Measurements from ENCODE around the gene RAB7B.

The RAB7B gene

GRCh38 chr1:205986292-205986691, 16.9 kb downstream of the RAB7B start:
- Histone ChIP-seq H3K27ac (ENCODE audit: low read depth, low read length) (no peak overlapping the region), H3K27me3 (ENCODE audit: control insufficient read depth in 1 of 2, insufficient read depth in 2 of 2, low read length in 2 of 2) (no peaks in the 10 kb centered on the region), H3K9me3 (ENCODE audit: control insufficient read depth in 1 of 2, low read length in 2 of 2) (peaks cover 0 to 5% of the 10 kb centered on the region in 2 donors), H3K9ac (ENCODE audit: low read depth in 1 of 2, low read length in 2 of 2) (no peak overlapping the region), H3K36me3 (ENCODE audit: control insufficient read depth in 1 of 2, insufficient read depth in 2 of 2, low read length in 2 of 2) (no peaks in the 10 kb centered on the region), H3K4me3 (ENCODE audit: low read depth in 1 of 2, low read length in 2 of 2) (no peak overlapping the region), H3K4me1 (ENCODE audit: control insufficient read depth in 1 of 2, insufficient read depth in 2 of 2, low read length in 2 of 2) (peaks cover 0 to 6% of the 10 kb centered on the region in 2 donors)

GRCh38 chr1:205985330-205986005, 17.7 kb downstream of the RAB7B start:
- Histone ChIP-seq H3K9me3 (ENCODE audit: control insufficient read depth in 1 of 2, low read length in 2 of 2) (peaks cover 0 to 6% of the 10 kb centered on the region in 2 donors), H3K27me3 (ENCODE audit: control insufficient read depth in 1 of 2, insufficient read depth in 2 of 2, low read length in 2 of 2) (no peaks in the 10 kb centered on the region), H3K4me3 (ENCODE audit: low read depth in 1 of 2, low read length in 2 of 2) (no peak overlapping the region), H3K36me3 (ENCODE audit: control insufficient read depth in 1 of 2, insufficient read depth in 2 of 2, low read length in 2 of 2) (no peaks in the 10 kb centered on the region), H3K27ac (ENCODE audit: low read depth, low read length) (no peak overlapping the region), H3K4me1 (ENCODE audit: control insufficient read depth in 1 of 2, insufficient read depth in 2 of 2, low read length in 2 of 2) (peaks cover 0 to 6% of the 10 kb centered on the region in 2 donors), H3K9ac (ENCODE audit: low read depth in 1 of 2, low read length in 2 of 2) (no peak overlapping the region)

- H3K27ac ChIP-seq (ENCODE audit: low read depth, low read length) = no peak overlapping the region
- no peak overlapping the region for H3K4me3 ChIP-seq (ENCODE audit: low read depth in 1 of 2, low read length in 2 of 2)
- H3K9me3 ChIP-seq (ENCODE audit: control insufficient read depth in 1 of 2, low read length in 2 of 2) = peaks cover 0 to 6% of the 10 kb centered on the region in 2 donors
- peaks cover 0 to 6% of the 10 kb centered on the region in 2 donors for H3K4me1 ChIP-seq (ENCODE audit: control insufficient read depth in 1 of 2, insufficient read depth in 2 of 2, low read length in 2 of 2)
- H3K9ac ChIP-seq (ENCODE audit: low read depth in 1 of 2, low read length in 2 of 2) = no peak overlapping the region
- H3K27me3 ChIP-seq (ENCODE audit: control insufficient read depth in 1 of 2, insufficient read depth in 2 of 2, low read length in 2 of 2) = no peaks in the 10 kb centered on the region
- H3K36me3 ChIP-seq (ENCODE audit: control insufficient read depth in 1 of 2, insufficient read depth in 2 of 2, low read length in 2 of 2) = no peaks in the 10 kb centered on the region
Observed at GRCh38 chr1:205983925-205984725, 19.1 kb downstream of the RAB7B start.

- Histone ChIP-seq H3K9ac (ENCODE audit: low read depth in 1 of 2, low read length in 2 of 2) (no peak overlapping the region), H3K36me3 (ENCODE audit: control insufficient read depth in 1 of 2, insufficient read depth in 2 of 2, low read length in 2 of 2) (no peaks in the 10 kb centered on the region), H3K27me3 (ENCODE audit: control insufficient read depth in 1 of 2, insufficient read depth in 2 of 2, low read length in 2 of 2) (no peaks in the 10 kb centered on the region), H3K4me1 (ENCODE audit: control insufficient read depth in 1 of 2, insufficient read depth in 2 of 2, low read length in 2 of 2) (peaks cover 0 to 6% of the 10 kb centered on the region in 2 donors), H3K9me3 (ENCODE audit: control insufficient read depth in 1 of 2, low read length in 2 of 2) (peaks cover 0 to 6% of the 10 kb centered on the region in 2 donors), H3K4me3 (ENCODE audit: low read depth in 1 of 2, low read length in 2 of 2) (no peak overlapping the region), H3K27ac (ENCODE audit: low read depth, low read length) (no peak overlapping the region)
Observed at GRCh38 chr1:205981257-205981656, 21.9 kb downstream of the RAB7B start.

GRCh38 chr1:205980237-205980870, 22.8 kb downstream of the RAB7B start:
- Histone ChIP-seq H3K36me3 (ENCODE audit: control insufficient read depth in 1 of 2, insufficient read depth in 2 of 2, low read length in 2 of 2) (no peaks in the 10 kb centered on the region), H3K9me3 (ENCODE audit: control insufficient read depth in 1 of 2, low read length in 2 of 2) (peaks cover 0 to 6% of the 10 kb centered on the region in 2 donors), H3K27ac (ENCODE audit: low read depth, low read length) (no peak overlapping the region), H3K4me1 (ENCODE audit: control insufficient read depth in 1 of 2, insufficient read depth in 2 of 2, low read length in 2 of 2) (peaks cover 0 to 6% of the 10 kb centered on the region in 2 donors), H3K27me3 (ENCODE audit: control insufficient read depth in 1 of 2, insufficient read depth in 2 of 2, low read length in 2 of 2) (no peaks in the 10 kb centered on the region), H3K9ac (ENCODE audit: low read depth in 1 of 2, low read length in 2 of 2) (no peak overlapping the region), H3K4me3 (ENCODE audit: low read depth in 1 of 2, low read length in 2 of 2) (no peak overlapping the region)

GRCh38 chr1:205979301-205979700, 23.9 kb downstream of the RAB7B start:
- no peaks in the 10 kb centered on the region for H3K27me3 ChIP-seq (ENCODE audit: control insufficient read depth in 1 of 2, insufficient read depth in 2 of 2, low read length in 2 of 2)
- H3K9ac ChIP-seq (ENCODE audit: low read depth in 1 of 2, low read length in 2 of 2) = no peak overlapping the region
- H3K4me1 ChIP-seq (ENCODE audit: control insufficient read depth in 1 of 2, insufficient read depth in 2 of 2, low read length in 2 of 2) = peaks cover 0 to 6% of the 10 kb centered on the region in 2 donors
- H3K27ac ChIP-seq (ENCODE audit: low read depth, low read length) = no peak overlapping the region
- H3K4me3 ChIP-seq (ENCODE audit: low read depth in 1 of 2, low read length in 2 of 2) = no peak overlapping the region
- H3K36me3 ChIP-seq (ENCODE audit: control insufficient read depth in 1 of 2, insufficient read depth in 2 of 2, low read length in 2 of 2) = no peaks in the 10 kb centered on the region
- peaks cover 0 to 6% of the 10 kb centered on the region in 2 donors for H3K9me3 ChIP-seq (ENCODE audit: control insufficient read depth in 1 of 2, low read length in 2 of 2)

- Histone ChIP-seq H3K27me3 (ENCODE audit: control insufficient read depth in 1 of 2, insufficient read depth in 2 of 2, low read length in 2 of 2) (no peaks in the 10 kb centered on the region), H3K36me3 (ENCODE audit: control insufficient read depth in 1 of 2, insufficient read depth in 2 of 2, low read length in 2 of 2) (no peaks in the 10 kb centered on the region), H3K27ac (ENCODE audit: low read depth, low read length) (no peak overlapping the region), H3K9ac (ENCODE audit: low read depth in 1 of 2, low read length in 2 of 2) (no peak overlapping the region), H3K4me1 (ENCODE audit: control insufficient read depth in 1 of 2, insufficient read depth in 2 of 2, low read length in 2 of 2) (peaks cover 0 to under 1% of the 10 kb centered on the region in 2 donors), H3K9me3 (ENCODE audit: control insufficient read depth in 1 of 2, low read length in 2 of 2) (peaks cover 0 to 6% of the 10 kb centered on the region in 2 donors), H3K4me3 (ENCODE audit: low read depth in 1 of 2, low read length in 2 of 2) (no peak overlapping the region)
Observed at GRCh38 chr1:205978676-205979075, 24.5 kb downstream of the RAB7B start.

- Histone ChIP-seq H3K9ac (ENCODE audit: low read depth in 1 of 2, low read length in 2 of 2) (no peak overlapping the region), H3K36me3 (ENCODE audit: control insufficient read depth in 1 of 2, insufficient read depth in 2 of 2, low read length in 2 of 2) (no peaks in the 10 kb centered on the region), H3K27ac (ENCODE audit: low read depth, low read length) (no peak overlapping the region), H3K9me3 (ENCODE audit: control insufficient read depth in 1 of 2, low read length in 2 of 2) (peaks cover 0 to 6% of the 10 kb centered on the region in 2 donors), H3K27me3 (ENCODE audit: control insufficient read depth in 1 of 2, insufficient read depth in 2 of 2, low read length in 2 of 2) (peaks cover 0 to 3% of the 10 kb centered on the region in 2 donors), H3K4me1 (ENCODE audit: control insufficient read depth in 1 of 2, insufficient read depth in 2 of 2, low read length in 2 of 2) (no peaks in the 10 kb centered on the region), H3K4me3 (ENCODE audit: low read depth in 1 of 2, low read length in 2 of 2) (no peak overlapping the region)
Observed at GRCh38 chr1:205977402-205978014, 25.7 kb downstream of the RAB7B start.

GRCh38 chr1:205976708-205977401, 26.3 kb downstream of the RAB7B start:
- no peaks in the 10 kb centered on the region for H3K4me1 ChIP-seq (ENCODE audit: control insufficient read depth in 1 of 2, insufficient read depth in 2 of 2, low read length in 2 of 2)
- peaks cover 0 to 3% of the 10 kb centered on the region in 2 donors for H3K27me3 ChIP-seq (ENCODE audit: control insufficient read depth in 1 of 2, insufficient read depth in 2 of 2, low read length in 2 of 2)
- H3K27ac ChIP-seq (ENCODE audit: low read depth, low read length) = no peak overlapping the region
- H3K9me3 ChIP-seq (ENCODE audit: control insufficient read depth in 1 of 2, low read length in 2 of 2) = peaks cover 0 to 6% of the 10 kb centered on the region in 2 donors
- no peak overlapping the region for H3K4me3 ChIP-seq (ENCODE audit: low read depth in 1 of 2, low read length in 2 of 2)
- H3K9ac ChIP-seq (ENCODE audit: low read depth in 1 of 2, low read length in 2 of 2) = no peak overlapping the region
- H3K36me3 ChIP-seq (ENCODE audit: control insufficient read depth in 1 of 2, insufficient read depth in 2 of 2, low read length in 2 of 2) = no peaks in the 10 kb centered on the region

Data from duodenal mucosa (tissue), 2 donors.